ENCODE measurements around the gene TRPV6.

TRPV6 gene

DNA sequence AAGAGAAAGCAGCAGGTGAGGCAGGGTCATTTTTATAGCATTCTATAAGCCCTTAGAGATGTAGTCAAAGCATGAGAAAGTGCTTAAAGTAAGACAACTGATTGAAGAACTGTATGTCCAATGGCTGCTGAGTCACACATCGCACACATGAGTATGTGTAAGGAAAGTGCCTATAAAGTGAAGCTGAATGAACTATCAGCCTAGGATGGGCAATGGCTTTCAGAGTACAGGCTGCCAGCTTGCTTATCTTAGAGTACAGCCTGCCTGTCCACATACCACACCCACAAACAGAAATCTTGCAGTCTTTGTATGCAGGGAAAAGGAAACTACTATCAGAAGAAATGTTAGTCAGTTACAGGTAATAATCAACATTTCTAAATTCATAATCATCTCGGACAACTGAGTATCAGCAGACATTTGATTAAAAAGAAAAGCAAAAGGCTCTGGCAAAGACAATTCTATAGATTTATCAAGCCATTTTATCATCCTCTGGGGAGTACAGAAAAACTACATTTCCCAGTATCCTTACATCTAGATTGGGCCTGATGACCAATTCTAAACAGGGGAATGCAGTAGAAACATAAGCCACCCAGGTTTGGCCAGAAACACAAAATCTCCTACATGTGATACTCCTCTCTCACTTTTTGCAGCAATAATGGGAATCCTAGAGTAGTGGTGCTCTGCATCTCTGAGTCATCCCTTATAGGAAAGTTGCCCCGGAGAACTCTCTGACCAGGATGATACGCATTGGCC, 46.9 kb downstream of the TRPV6 start:
- no peak for DNase-seq

GRCh38 chr7:142836426-142836825, 49.1 kb downstream of the TRPV6 start:
- no peak for DNase-seq

DNA sequence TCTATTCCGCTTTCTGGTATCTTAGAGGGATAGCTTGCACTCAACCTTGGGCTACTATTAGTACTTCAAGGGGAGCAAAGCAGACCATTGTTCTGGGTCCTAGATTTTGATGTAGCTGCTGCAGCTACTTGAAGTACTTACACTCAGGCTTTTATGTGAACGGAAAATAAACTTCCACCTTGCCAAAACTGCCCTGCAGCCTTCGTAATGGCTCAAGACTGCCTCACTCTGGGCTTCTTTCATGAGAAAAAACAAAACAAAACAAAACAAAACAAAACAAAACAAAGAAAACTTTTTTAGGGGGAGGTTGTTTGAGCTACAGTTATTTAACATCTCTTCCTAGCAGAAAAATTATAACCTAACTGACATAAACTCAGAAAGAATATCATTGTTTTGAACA, 50.1 kb downstream of the TRPV6 start:
- DNase-seq, result no peak

DNA sequence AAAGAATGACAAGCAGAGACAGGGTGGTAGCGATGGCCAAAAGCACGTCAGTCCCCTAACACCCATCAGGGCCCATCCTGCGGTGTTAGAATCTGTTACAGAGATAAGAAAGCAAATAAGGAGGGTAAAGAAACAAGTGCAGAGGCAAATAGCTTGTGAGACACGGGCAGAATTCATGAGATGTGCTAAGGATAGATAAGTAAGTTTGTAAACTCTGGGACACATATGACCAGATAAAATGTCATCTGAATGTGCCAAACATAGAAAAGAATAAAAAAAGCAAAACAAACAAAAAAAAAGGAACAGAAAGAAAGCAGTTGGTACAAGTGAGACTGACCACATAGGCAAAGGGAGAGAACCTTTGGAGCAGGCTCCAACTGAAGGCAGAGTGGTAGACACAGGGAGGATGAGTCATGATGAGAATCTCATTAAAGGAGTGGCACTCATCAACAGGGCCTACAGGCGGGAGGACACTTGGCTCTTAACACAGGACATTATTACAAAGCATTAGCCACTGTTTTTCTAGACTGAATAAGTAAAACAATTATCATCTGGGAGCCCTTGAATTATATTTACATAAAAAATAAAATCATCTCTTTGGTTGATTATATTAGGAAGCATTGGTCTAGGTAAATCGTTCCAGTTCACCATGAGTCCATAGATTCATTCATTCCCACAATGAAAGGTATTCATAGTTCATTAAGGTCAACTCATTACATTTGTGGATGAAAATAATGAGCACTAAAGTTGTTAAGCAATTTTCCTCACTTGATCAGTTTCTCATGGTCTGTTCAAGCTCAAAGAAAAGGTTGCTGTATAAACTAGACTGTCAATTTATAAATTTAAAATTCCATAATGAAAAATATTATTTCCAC, 52.1 kb downstream of the TRPV6 start:
- no peak for DNase-seq

DNA sequence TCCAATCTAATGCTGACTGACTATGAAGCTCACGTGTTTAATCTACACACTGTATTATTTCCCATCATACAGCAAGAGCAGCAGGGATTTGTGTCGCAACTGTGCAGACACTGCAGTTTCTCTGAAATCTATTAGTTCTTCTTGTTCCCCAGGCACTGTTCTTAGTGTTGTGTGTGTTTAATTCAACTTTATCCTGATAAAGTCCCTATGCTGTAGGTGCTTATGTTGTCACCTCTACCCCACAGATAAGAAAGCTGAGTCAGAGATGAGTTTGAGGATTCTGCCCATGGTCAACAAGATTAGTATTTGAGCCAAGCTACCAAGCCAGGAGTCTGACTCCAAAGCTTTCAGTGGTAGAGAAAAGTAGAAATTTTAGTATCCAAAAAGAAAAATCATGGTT, 53.1 kb downstream of the TRPV6 start:
- no peak for DNase-seq

- DNase-seq, result no peak
Measured at GRCh38 chr7:142827951-142828500, 57.5 kb downstream of the TRPV6 start.

DNA sequence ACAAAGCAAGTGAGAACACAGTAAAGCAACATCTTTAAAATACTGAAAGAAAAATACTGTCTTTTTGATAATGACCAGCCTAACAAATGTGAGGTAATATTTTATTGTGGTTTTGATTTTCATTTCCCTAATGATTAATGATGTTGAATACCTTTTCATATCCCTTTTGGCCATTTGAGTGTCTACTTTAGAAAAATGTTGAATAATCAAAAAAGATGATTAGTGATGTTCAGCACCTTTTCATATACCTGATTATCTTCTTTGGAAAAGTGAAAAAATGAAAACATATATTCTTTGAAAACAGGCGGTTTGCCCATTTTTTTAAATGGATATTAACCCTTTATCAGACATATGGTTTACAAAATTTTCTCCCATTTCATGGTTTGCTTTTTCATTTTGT, 62.8 kb downstream of the TRPV6 start:
- DNase-seq, result no peak

Data from activated CD4-positive, alpha-beta T cell treated with anti-CD3 and anti-CD28 coated beads for 1 hour (primary cell).